Heart left ventricle (tissue), 16 donors: ENCODE measurements around the gene MRPS23. TPM values are rescaled to one million over a fixed set of nuclear protein-coding genes. Genes with fewer than 3 reads are reported as not detected.

Source experiments
- ATAC-seq, 4 donors: fragments of 200-7000 bp; cut with Tn5 transposase; one replicate each; pipeline ENCODE4 v1.9.1; 2020 to 2022; ENCODE audit warnings: moderate library complexity in 4 of 4, mild to moderate bottlenecking in 3 of 4, moderate number of reproducible peaks in 1 of 4
- DNase-seq, 5 donors: peaks; one replicate each; pipeline ENCODE4 v3.0.0-alpha.2; 2020
- H3K27ac ChIP-seq, 12 donors: fragments of 200-600 bp; sonication (generic) in 4 of 12; one replicate each; pipeline versions ENCODE4 v1.5.0 to v1.8.0; 2016 to 2022; ENCODE audit warnings: mild to moderate bottlenecking in 2 of 12
- H3K27me3 ChIP-seq, 9 donors: fragments of 200-600 bp; sonication (generic) in 2 of 9; one replicate each; pipeline versions ENCODE4 v1.5.1 to v1.8.0; 2016 to 2022; ENCODE audit warnings: mild to moderate bottlenecking in 3 of 9
- H3K36me3 ChIP-seq, 9 donors: fragments of 200-600 bp; sonication (generic) in 2 of 9; one replicate each; pipeline versions ENCODE4 v1.5.0 to v1.8.0; 2018 to 2022; ENCODE audit warnings: mild to moderate bottlenecking in 2 of 9
- H3K4me1 ChIP-seq, 12 donors: fragments of 200-600 bp; sonication (generic) in 4 of 12; one replicate each; pipeline versions ENCODE4 v1.5.0 to v1.8.0; 2016 to 2022; ENCODE audit warnings: mild to moderate bottlenecking in 3 of 12
- H3K4me3 ChIP-seq, 12 donors: fragments of 200-600 bp; sonication (generic) in 4 of 12; one replicate each; pipeline versions ENCODE4 v1.5.0 to v1.8.0; 2017 to 2022; ENCODE audit warnings: mild to moderate bottlenecking in 9 of 12, moderate library complexity in 4 of 12
- H3K9me3 ChIP-seq, 12 donors: fragments of 200-600 bp; sonication (generic) in 4 of 12; one replicate each; pipeline versions ENCODE4 v1.5.0 to v1.8.0; 2016 to 2022; ENCODE audit warnings: mild to moderate bottlenecking in 1 of 12
- CTCF ChIP-seq, 12 donors: fragments of 200-600 bp; sonication (generic) in 4 of 12; IDR thresholded peaks; one replicate each; pipeline versions ENCODE4 v1.5.0 to v1.8.0; 2018 to 2022; ENCODE audit warnings: antibody characterized with exemption in 12 of 12, mild to moderate bottlenecking in 5 of 12
- POLR2A ChIP-seq, 2 donors: fragments of 450-650 bp; IDR thresholded peaks; one replicate each; pipeline ENCODE4 v1.6.1; 2017; ENCODE audit warnings: antibody characterized with exemption in 2 of 2, mild to moderate bottlenecking in 2 of 2, moderate library complexity in 2 of 2
- WGBS, 4 donors: extraction: QIAGEN DNeasy Blood & Tissue Kit in 2 of 4; methylation state at CpG; one replicate each; pipeline versions ENCODE4 v1.1.5 to v1.1.7; 2013 to 2018; 5-methylcytosine and 5-hydroxymethylcytosine counted together
- intact Hi-C, 10 donors: fragments of 100-400 bp; cut with DNase I; formaldehyde crosslinking; loops; one replicate each; pipeline versions ENCODE4 v1.11.1 to v1.14.2; 2022
- polyA plus RNA-seq, 2 donors: library from polyadenylated mRNA; stranded (reverse); fragments of 200-250 nt; gene quantifications; one replicate each; pipeline ENCODE4 v1.2.3, GENCODE V29; 2013
- total RNA-seq, 9 donors: library from RNA; depleted of rRNA in 2 of 9; stranded (reverse); fragments of >200 nt in 2 of 9; fragmentation: NEBNext Ultra II Directional in 3 of 9; extraction: Animal tissue kit (Norgen Biotek cat#: 25700) in 3 of 9; gene quantifications; one replicate each; pipeline versions ENCODE4 v1.1.0 to v1.2.4, GENCODE V29; 2016 to 2023
- donor health status: ischemic (EF 13 %, LVEDD 7.1; RV severe dilation, severe dysfunction).
- donor health status: healthy with polysubstance abuse.
- donor health status: DM: no; HTN: yes; CAD: no.
- donor health status: DM: no; HTN: no; CAD: no.
- donor health status: ischemic (EF 25% LVEDD 6.9; RV normal size, moderate dysfunction).
- donor health status: ischemic (EF 25% LVEDD 5.7; RV mildly dilated, moderate dysfunction).
- donor health status: healthy.
- donor health status: DM: yes; HTN: yes; CAD: no.
- donor health status: ischemic (EF 35%, LVEDD 5.7; RV mildly dilated, moderate dysfunction).
- donor health status: nonischemic (EF 11% LVEDD 7.7; RV severe dilation, severe dysfunction).
- donor health status: DM: yes; HTN: yes; CAD: no.
- donor health status: PGD.
- donor health status: ischemic (EF 29% LVEDD 5.4; RV normal size, mild dysfunction).
- donor health status: nonischemic (EF 23%, LVEDD 6.1; RV moderate dilation, normal function).

MRPS23 gene
- total and polyA plus RNA-seq, 11 donors, result 23.9 to 207 (median 71.8) TPM

- 84 to 87% (median 85%) methylated on average over 9 of the region's 9 CpGs for WGBS, 4 donors
- intact Hi-C loops, result no loop called here
- ATAC-seq, result no peak
Observed at GRCh38 chr17:57818066-57818465, 31.8 kb downstream of the MRPS23 start.

GRCh38 chr17:57817299-57817698, 32.5 kb downstream of the MRPS23 start:
- Histone ChIP-seq H3K27ac (no peak overlapping the region), H3K36me3 (no peaks in the 10 kb centered on the region), H3K4me1 (peaks cover 0 to 2% (median 0%) of the 10 kb centered on the region in 12 donors), H3K4me3 (no peak overlapping the region), H3K9me3 (no peaks in the 10 kb centered on the region), H3K27me3 (peaks cover 0 to 6% (median 0%) of the 10 kb centered on the region in 9 donors)
- no peak for TF ChIP-seq CTCF (IDR thresholded peaks at IDR 0.05)
- TF ChIP-seq POLR2A (IDR thresholded peaks at IDR 0.05), result no peak
- ATAC-seq, result no peak
- DNase-seq, result no peak
- intact Hi-C loops, result no loop called here
- WGBS, 4 donors, result 93 to 96% (median 95%) methylated on average over 4 of the region's 4 CpGs

More at GRCh38 chr17:57818066-57818465, 31.8 kb downstream of the MRPS23 start:
- no peaks in the 10 kb centered on the region for H3K9me3 ChIP-seq
- no peaks in the 10 kb centered on the region for H3K36me3 ChIP-seq
- DNase-seq, result no peak
- H3K27ac ChIP-seq, result no peak overlapping the region
- H3K4me1 ChIP-seq, result no peaks in the 10 kb centered on the region
- TF ChIP-seq CTCF (IDR thresholded peaks at IDR 0.05) (no peak), POLR2A (IDR thresholded peaks at IDR 0.05) (no peak)
- H3K27me3 ChIP-seq, result peaks cover 0 to 6% (median 0%) of the 10 kb centered on the region in 9 donors
- H3K4me3 ChIP-seq, result no peak overlapping the region

- H3K36me3 ChIP-seq, result no peaks in the 10 kb centered on the region
- DNase-seq (no peak), ATAC-seq (no peak)
- intact Hi-C loops, result no loop called here
- 94 to 100% (median 96%) methylated on average over 1 of the region's 1 CpG for WGBS, 4 donors
- H3K27me3 ChIP-seq, result peaks cover 0 to 14% (median 0%) of the 10 kb centered on the region in 9 donors
- H3K9me3 ChIP-seq, result no peaks in the 10 kb centered on the region
- H3K4me1 ChIP-seq, result peaks cover 0 to 25% (median 19%) of the 10 kb centered on the region in 12 donors
- no peak for TF ChIP-seq POLR2A (IDR thresholded peaks at IDR 0.05)
- no peak for TF ChIP-seq CTCF (IDR thresholded peaks at IDR 0.05)
- H3K27ac ChIP-seq, result no peak overlapping the region
- no peak overlapping the region for H3K4me3 ChIP-seq
Observed at GRCh38 chr17:57814421-57814820, 35.4 kb downstream of the MRPS23 start.

GRCh38 chr17:57811638-57812280, 38.1 kb downstream of the MRPS23 start:
- intact Hi-C loops, result loop anchor here in 1 of 10 donors (2.0 kb wide), 1 partner anchor 27 kb away; no protein-coding TSS in a partner anchor
- 67 to 78% (median 70%) methylated on average over 8 of the region's 8 CpGs for WGBS, 4 donors

More at GRCh38 chr17:57811638-57812280, 38.1 kb downstream of the MRPS23 start:
- ATAC-seq (no peak), DNase-seq (no peak)
- Histone ChIP-seq H3K27ac (peak overlapping the region in 10 of 12 donors; percentile 9 to 82 (median 68)), H3K36me3 (no peaks in the 10 kb centered on the region), H3K9me3 (no peaks in the 10 kb centered on the region), H3K27me3 (peaks cover 0 to 16% (median 0%) of the 10 kb centered on the region in 9 donors), H3K4me3 (peak overlapping the region in 4 of 12 donors; percentile 5 to 45 (median 34)), H3K4me1 (peaks cover 0 to 31% (median 19%) of the 10 kb centered on the region in 12 donors)
- TF ChIP-seq CTCF (IDR thresholded peaks at IDR 0.05) (no peak), POLR2A (IDR thresholded peaks at IDR 0.05) (no peak)
